GM19467 (cell line): ENCODE data around the gene IL1B.

ENCODE experiments used
- ATAC-seq: cut with Tn5 transposase; IDR thresholded peaks from one replicate; pipeline ENCODE4 v1.9.1; 2021; ENCODE audit warnings: mild to moderate bottlenecking, moderate library complexity; ENCODE audit not compliant: unreplicated experiment

Gene IL1B

DNA sequence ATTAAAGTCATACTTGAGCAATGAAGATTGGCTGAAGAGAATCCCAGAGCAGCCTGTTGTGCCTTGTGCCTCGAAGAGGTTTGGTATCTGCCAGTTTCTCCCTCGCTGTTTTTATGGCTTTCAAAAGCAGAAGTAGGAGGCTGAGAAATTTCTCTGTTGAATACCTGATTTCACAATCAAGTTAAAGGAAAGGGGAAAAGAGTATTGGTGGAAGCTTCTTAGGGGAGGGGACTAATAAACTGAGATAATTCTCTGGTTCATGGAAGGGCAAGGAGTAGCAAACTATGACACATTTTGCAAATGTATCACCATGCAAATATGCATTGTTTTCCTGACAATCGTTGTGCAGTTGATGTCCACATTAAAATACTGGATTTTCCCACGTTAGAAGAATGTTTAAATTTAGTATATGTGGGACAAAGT lies at the start of gene IL1B:
TSS of gene IL1B (minus strand) at position 85 of the 423 bp plus-strand sequence. CDS start 550 bp downstream, outside the sequence.
- no peak for ATAC-seq

DNA sequence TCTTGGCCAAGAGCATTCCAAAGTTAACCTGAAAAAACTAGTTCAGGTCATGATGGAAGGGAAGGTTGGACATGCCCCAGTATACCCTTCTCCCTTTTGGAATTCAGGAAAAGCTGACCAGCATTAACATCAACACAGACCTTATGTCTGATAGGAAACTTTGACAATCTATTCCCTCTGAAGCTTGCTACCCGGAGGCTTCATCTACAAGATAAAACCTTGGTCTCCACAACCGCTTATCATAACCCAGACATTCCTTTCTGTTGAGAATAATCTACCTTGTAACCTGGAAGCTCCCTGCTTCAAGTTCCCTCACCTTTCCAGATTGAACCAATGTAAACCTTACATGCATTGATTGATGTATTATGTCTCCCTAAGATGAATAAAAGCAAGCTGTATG lies 49.7 kb upstream of the IL1B start:
- ATAC-seq = no peak

DNA sequence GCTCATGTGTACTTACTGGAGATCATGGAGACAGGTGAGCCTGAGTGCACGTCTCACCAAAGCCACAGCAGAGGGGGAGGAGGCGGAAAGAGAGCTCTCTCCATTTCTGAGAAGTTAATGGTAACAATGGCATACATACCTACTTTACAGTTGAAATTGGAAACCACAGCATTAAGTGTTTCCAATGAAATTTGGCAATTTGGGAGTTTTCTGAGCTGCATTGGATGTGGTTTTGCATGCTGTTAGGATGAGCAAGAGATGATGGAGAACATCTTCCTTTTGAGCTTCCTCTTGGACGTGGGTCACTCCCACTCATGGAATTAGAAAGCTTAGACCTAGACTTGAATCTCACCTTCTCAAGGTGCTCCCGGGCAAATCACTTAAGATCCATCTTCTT lies 48.9 kb upstream of the IL1B start:
- no peak for ATAC-seq

DNA sequence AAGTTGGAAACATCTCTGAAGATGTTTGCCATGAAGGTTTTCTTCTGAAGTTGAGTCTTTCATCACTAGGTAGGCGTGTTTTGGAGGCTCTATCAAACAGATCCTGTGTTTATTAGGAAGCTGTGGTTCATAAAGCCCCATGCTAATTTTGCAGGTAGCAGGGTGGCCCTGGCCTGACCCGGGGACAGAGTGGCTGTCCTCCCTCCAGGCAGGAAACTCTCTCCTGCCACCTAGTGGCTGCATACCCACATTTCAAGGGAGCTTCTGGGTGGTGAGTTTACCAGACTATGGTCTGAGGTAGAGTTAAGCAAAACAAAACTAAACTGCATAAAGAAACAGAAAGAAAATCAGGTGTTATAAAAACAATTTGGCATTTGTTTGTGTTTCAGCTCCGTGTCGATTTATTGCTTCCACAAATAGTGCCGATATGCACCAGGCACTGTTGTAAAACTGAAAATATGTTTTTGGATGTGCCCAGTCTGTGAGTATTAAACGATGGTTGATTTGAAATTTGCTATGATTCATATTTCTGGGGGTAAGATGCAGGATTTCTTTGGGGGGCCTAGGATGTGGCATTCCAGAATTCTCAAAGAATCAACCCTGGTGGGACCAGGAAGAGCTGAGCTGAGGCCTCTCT lies 48.4 kb upstream of the IL1B start:
- no peak for ATAC-seq

DNA sequence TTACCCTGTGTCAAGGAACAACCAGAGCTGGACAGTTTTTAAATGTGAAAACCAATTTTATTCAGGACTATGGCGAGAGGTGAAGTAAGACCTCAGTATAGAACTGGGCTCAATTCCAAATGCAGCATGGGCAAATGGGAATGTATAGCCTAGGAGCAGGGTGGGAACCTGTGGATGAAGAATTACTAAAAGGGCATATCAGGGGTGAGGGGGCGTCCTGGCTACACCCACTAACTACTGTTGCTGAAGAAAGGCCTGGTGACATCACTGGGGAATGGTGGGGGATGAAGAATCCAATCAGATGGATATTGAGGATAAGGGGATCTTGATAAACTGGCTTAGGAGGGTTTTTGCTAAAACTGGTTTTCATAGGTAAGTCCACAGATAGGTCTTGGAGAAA lies 47.1 kb upstream of the IL1B start:
- ATAC-seq = no peak

DNA sequence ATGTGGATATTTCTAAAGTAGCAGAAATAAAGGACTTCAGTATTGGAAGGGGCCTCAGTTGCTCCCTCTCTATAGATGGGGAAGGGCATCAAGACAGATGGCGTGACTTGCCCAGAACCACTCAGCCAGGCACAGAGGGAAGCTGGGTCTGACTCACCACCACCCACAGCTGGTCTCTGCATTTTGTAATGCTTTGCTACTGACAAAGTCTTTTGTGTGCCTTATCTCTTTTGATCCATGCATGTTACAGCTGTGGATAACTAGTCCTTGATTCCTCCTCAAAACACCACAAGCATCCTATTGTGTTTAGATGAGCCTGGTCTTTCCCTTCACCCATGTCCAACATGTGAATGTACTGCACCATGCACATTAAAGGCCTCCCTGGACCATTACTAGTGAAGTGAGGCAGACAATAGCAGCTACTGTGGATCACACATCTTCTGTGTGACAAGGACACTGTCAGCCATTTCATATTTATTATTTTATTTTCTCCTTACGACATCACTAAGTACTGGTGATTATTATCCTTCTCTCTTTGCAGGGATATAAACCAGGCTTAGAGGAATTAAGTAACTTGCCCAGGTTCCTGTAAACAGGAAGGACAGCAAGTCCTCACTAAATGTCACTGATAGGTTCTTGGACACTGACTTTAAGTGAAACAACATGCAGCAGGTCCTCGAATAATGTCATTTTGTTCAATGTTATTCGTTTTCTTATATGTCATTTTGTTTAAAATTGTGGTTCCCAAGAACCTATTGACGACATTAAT lies 44.8 kb upstream of the IL1B start:
- ATAC-seq = peak; percentile 61

- ATAC-seq = no peak
These were observed 44.1 kb upstream of the IL1B start for GRCh38 chr2:112880696-112881095.

- ATAC-seq = no peak
These were observed 43.5 kb upstream of the IL1B start for GRCh38 chr2:112880091-112880531.

GRCh38 chr2:112879491-112880041 lies 43.0 kb upstream of the IL1B start:
- ATAC-seq = no peak

DNA sequence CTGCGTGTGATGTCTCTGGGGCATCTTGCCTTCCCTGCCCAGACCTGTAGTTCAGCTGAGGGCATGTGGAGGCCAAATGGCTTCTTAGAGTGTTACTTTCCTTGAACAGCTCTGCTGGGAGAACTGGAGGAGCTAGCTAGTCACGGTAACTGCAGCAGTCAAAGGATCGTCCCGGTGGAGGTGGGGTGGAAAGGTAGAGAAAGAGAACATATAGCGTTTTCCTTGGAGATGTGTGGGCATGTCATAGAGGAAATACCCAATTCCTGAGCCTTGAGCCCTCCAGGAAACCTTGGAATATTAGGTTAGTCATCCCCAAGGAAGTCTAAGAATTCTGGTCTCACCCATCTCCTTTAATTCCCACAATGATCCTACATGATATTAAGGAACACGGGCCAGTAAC lies 40.8 kb upstream of the IL1B start:
- ATAC-seq = no peak

DNA sequence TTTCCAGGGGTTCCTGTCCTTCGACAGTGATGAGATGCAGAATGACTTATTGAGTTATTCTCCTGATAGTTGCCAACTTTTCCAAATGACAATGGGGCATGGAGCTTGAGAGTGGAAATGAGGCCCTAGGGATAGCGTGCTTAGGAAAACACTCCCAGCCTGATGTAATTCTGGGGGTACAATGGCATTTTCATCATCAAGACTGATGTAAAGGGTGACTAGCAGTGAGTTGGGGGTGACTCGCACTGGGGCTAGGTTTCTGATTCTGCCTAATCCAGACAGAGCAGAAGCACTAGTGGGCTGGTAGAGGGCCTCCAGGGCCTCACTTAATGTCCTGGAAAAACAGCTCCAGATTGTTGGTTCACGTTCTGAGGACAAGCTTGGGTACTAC lies 40.4 kb upstream of the IL1B start:
- ATAC-seq = no peak

DNA sequence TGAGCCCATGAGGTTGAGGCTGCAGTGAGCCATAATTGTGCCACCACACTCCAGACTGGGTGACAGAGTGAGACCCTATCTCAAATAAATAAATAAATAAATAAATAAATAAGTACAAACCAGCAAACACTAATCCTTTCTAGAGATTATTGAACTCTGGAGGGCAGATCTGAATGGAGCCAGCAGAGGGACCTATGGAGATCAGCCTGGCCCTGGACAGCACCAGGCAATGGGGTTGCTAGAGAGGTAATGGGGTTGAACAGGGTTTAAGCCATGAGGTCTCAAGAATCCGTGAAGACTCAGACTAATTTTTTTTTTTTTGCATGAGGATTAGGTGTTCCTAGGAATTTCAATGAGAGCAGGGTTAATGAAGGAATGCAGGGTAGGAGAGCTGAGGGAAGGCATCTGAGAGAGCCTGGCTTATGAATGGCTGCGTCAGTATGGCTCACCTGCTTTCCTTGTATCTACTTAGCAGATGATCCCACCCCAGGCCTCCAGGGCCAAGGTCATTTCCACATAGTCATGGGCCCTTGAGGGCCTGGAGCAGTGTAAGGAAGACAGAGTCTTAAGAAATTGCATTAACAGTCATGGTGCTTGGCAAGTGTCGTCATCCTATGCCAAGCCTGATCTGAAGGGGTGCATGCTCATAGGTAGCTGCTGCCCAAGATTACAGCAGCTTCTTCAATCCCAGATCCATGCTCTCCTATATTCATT lies 39.8 kb upstream of the IL1B start:
- ATAC-seq = no peak

DNA sequence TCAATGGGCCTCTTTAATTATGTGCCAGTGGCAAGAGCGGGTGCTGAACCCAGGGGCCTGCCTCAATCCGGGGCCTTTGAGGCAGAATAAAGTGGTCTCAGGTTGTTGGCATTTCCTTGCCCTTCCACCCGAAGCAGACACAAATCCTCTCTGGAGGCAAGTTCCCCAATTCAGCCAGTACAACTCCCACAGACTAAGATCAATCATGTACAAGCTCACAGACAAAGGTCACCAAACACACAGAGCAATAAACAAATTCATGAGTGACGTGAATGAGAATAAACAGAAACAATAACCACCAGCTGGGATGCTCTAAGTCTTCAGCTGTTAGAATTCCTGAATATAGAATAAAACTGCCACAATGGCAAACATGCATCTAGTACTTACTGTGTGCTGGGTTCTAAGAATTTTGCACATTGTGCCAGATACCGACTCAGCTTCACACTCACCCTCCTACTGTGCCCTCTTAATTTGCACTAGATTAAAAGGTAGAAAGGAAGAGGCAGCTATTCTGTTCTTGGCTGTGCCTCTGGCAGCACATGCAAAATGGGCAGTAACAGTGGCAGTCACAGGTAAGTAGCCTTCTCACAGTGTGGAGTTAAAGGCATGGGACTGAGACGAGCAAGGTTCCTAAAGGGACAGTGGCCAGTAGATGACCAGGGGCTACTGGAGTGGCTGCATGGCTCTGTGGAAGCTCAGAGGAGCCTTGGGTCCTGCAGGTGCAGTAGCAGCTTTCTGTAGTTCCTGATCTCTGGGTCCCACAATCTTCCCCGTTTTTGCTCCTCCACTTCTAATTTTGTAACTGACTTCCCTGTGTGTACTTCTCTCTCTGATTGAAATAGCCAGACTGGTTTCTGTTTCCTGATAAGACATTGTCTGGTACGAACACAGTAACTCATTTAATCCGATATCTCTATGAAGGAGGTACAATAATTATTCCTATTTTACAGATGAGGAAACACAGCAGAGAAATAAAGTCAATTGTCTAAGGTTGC lies 34.6 kb upstream of the IL1B start:
- no peak for ATAC-seq

- no peak for ATAC-seq
These were observed 32.8 kb upstream of the IL1B start for GRCh38 chr2:112869258-112869842.

- ATAC-seq = no peak
These were observed 31.4 kb upstream of the IL1B start for GRCh38 chr2:112867701-112868631.

- ATAC-seq = no peak
These were observed 29.7 kb upstream of the IL1B start for GRCh38 chr2:112866128-112866835.

DNA sequence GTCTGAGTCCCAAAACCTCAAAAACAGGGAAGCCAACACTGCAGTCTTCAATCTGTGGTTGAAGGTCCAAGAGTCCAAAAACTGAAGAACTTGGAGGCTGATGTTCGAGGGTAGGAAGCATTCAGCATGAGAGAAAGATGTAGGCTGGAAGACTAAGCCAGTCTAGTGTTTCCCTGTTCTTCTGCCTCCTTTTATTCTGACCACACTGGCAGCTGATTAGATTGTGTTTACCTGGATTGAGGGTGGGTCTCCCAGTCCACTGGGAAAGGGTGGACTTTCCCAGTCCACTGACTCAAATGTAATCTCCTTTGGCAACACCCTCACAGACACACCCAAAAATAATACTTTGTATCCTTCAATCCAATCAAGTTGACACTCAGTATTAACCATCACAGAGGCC lies 27.5 kb upstream of the IL1B start:
- ATAC-seq = no peak
